Stimulated activated CD8-positive, alpha-beta memory T cell treated with anti-CD3 and anti-CD28 coated beads, Interleukin-15, amount 100 ng/mL, for 24 hours (primary cell): ENCODE data around the gene ACTL6A.

ENCODE experiments used
- DNase-seq: peaks from one replicate; pipeline ENCODE4 v3.0.0-alpha.2; 2020; ENCODE audit warnings: low read depth

ACTL6A gene

DNA sequence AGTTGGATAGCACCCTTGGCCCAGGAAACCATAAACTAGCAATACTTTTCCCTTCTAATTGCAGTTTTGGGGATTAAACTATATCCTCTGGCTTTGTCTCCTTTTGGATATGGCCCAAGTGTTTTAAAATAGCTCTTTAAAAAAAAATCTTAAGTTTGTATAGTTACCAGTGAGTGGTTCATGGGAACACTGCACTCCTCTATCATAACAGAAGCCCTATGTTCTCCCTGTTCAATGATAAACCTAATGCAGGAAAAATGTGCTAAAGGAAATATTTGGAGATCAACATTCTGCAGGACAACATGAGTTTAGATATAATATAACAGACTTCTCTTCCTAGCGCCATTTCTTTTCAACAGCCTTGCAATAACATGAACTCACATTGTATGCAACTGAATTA lies 28.6 kb downstream of the ACTL6A start:
- no peak for DNase-seq

DNA sequence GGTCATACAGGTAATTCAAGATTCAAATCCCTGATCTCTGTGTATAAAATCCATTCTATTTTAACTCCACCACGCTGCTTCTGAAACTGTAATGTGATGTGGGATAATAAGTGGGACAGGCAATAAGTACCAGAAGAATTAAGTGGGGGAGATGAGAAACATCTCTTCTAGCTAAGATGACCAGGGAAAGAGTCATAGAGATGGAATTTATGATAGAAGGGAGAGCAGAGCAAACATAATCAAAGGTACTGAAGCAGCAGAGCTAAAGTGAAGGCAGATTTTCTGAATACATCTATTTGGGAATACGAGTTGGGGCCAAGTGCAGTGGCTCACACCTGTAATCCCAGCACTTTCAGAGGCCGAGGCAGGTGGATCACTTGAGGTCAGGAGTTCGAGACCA lies 36.8 kb downstream of the ACTL6A start:
- DNase-seq, result no peak

DNA sequence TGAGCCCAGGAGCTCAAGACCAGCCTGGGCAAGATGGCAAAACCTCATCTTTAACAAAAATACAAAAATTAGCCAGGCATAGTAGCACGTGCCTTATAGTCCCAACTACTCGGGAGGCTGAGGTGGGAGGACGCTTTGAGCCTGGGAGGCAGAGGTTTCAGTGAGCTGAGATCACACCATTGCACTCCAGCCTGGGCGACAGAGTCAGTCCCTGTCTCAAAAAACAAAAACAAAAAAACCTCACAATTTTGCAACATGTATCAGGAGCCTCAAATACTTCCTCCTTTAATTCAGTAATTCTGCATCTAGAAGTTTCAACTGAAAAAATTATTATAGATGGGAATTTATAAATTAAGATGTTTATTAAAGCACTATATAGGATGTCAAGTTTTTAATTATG lies 40.6 kb downstream of the ACTL6A start:
- DNase-seq, result no peak

DNA sequence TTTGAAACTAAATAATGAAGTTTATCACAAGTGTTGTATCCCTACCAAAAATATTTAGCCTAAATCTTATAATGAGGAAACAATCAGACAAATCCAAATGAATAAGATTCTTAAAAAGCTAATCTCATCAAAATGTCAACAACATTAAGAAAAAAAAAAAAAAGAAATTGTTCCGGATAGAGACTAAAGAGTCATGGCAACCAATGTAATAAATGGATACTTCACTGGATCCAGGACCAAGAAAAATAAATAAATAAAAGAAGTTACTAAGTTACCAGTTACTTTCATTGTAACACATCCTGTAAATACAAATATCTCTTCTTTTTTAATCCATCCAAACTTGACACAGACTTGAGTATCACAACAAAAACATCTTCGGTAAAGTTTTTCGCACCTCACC lies 41.1 kb downstream of the ACTL6A start:
- no peak for DNase-seq

- DNase-seq, result peak; percentile 81
Measured at GRCh38 chr3:179604321-179605078, 41.8 kb downstream of the ACTL6A start, which contains the start of the genes MRPL47 and NDUFB5. Gene MRPL47, minus strand, starts transcription at chr3:179604638. Its CDS starts 14 bp downstream, at chr3:179604624. Gene NDUFB5, plus strand, starts transcription at chr3:179604794. Its CDS starts 22 bp downstream, at chr3:179604816.

DNA sequence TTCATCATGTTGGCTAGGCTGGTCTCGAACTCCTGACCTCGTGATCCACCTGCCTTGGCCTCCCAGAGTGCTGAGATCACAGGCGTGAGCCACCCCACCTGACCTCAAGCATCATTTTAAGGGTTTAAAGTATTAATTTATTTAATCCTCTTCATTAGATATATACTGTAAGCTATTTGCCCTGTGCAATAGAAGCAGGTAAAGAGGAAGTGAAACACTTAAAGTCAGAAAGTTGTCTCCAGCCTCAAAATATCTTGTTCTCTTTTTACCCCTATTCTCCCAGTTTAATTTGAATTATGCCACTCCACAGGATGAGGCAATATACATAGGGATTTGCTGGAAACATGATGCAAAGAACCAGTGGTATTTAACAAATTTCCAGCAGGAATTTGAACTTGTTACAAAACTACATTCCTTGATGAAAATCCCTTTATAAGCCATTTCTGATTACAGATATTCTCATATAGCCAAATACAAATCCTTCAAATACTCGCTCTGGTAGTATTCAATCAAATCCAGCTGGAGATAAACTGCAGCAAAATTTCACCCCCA lies 43.9 kb downstream of the ACTL6A start:
- DNase-seq, result no peak

- DNase-seq, result no peak
Measured at GRCh38 chr3:179608931-179609720, 46.4 kb downstream of the ACTL6A start.

GRCh38 chr3:179610066-179610465 lies 47.3 kb downstream of the ACTL6A start:
- DNase-seq, result no peak

DNA sequence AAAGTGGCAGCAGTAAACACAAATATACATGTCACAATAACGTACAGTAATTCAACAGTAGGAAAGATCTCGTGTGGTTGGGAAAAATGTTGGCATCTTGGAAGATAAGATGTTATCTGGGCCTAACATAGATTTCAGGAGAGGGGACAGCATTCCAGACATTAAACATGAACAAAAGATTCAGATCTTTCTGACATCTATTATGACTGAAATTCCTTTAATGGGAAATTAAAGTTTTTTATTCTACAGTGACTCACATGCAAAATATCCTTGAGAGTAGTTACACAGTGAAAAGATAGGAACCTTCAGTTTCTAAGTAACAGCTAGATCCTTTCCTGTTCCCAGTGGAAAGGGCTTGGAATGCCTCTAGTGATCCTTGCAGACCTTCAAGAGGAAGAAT lies 51.1 kb downstream of the ACTL6A start:
- no peak for DNase-seq

- no peak for DNase-seq
Measured at GRCh38 chr3:179615458-179616173, 52.9 kb downstream of the ACTL6A start.

GRCh38 chr3:179622023-179622422 lies 59.3 kb downstream of the ACTL6A start:
- no peak for DNase-seq

GRCh38 chr3:179624451-179624850 lies 61.7 kb downstream of the ACTL6A start:
- no peak for DNase-seq

- DNase-seq, result no peak
Measured at GRCh38 chr3:179630753-179631451, 68.2 kb downstream of the ACTL6A start.
